HT1080 (cell line): Measurements from ENCODE around the gene EIF2AK3. TPM values are rescaled to one million over a fixed set of nuclear protein-coding genes. Genes with fewer than 3 reads are reported as not detected.
"Not testable (repeated sequence)": the region's sequence is repeated elsewhere in the genome, so short reads cannot be mapped to it uniquely, and the experiment has no call there.

Experiments
- DNase-seq: peaks from one replicate; pipeline ENCODE4 v3.0.0-alpha.2; 2015; ENCODE audit warnings: low read depth
- total RNA-seq: library from RNA; depleted of rRNA; stranded (reverse); fragments of >200 nt; shearing (Covaris generic); gene quantifications from 2 replicates; pipeline ENCODE4 v1.2.3, GENCODE V29; 2014

The EIF2AK3 gene
- total RNA-seq, 1 experiment from 2014 or later = 8.4 TPM

DNA sequence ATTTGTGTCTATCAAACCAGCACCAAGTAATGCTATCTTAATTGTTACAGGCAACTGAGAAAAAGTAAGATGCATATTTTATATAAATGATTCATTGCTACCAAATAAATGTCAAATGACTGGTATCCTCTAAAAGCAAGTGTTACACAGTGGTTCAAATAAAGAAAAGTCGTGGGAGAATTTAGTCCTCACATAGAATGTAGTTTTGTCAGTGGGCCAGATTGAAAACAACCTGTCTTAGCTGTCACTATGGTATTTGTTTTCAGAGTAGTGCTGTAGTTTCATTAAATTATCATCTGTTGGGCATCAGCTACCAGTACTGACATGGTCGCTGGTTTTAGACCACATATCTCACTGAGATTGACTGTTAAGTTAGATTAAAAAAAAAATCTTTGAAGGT is 10.2 kb upstream of the EIF2AK3 start:
- DNase-seq = no peak

DNA sequence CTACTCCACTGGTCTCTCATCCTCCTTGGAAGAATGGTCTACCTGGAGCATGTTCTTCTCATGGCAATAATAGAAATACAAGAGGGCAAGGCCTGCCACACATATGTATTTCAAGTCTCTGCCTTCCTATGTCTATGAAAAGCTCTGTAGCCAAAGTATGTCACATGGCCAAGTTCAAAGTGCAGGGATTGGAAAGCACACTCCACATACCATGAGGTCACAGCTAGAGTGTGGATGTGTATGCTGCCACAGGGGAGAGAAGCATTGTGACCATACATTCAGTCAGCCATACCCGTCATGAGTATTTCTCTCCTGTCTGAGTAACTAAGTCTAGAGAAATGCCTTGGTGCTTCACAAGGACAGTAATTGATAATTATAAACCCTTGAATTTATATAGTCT is 8.8 kb upstream of the EIF2AK3 start:
- no peak for DNase-seq

- DNase-seq = no peak
Measured at GRCh38 chr2:88632569-88632968, 5.3 kb upstream of the EIF2AK3 start.

DNA sequence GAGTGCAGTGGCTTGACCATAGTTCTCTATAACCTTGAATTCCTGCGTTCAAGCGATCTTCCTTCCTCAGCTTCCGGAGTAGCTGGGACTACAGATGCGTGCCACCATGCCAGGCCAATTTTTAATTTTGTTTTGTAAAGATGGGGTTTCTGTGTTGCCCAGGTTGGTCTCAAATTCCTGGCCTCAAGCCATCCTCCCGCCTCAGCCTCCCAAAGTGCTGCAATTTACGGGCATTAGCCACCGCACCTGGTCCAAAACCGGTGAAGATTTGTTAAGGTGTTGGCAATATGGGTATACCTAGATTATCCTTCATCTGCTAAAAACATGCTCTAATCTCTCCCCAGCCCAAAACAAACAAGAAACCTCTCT is 1.3 kb upstream of the EIF2AK3 start:
- no peak for DNase-seq

GRCh38 chr2:88627856-88628570 is 749 bp upstream of the EIF2AK3 start:
- DNase-seq = no peak

DNA sequence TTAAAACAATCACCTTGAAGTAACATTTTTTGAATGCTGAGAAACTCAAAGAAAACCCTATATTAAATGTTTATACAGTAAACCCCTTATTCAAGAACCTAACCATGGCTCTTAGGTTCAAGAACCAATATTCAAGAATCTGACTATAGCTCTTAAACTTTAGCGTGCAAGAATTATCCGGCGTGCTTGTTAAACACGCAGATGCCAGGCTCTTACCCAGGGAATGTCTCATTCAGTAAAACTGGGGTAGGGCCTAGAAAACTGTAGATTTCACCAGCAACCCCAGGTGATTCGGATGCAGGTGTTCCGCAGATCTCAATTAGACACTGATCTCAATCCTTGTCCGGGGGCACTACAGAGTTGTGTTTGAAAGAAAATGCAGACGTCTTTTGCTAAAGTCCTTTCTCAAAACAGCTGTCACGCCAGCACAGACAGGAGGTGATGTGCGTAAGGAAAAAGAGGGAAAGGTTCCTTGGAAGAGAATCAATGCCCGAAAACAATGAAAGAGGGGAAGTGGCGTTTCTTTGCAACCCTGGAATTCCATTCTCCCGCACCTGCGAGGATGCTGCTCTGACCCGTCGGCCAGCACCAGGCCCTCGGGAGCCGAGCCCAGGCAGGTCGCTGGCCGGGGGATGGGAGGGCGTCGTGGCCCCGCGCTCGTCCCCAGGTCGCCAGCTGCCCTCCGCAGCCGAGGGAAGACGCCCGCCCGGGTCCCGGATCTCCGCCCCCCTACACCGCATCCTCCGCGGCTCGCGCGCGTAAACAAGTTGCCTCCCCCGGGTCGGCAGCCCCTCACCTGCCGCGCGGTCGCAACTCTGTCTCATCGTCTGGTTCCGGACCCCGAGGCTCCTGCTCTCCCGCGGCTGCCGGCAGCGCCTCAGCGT is 851 bp downstream of the EIF2AK3 start:
- DNase-seq = no peak

DNA sequence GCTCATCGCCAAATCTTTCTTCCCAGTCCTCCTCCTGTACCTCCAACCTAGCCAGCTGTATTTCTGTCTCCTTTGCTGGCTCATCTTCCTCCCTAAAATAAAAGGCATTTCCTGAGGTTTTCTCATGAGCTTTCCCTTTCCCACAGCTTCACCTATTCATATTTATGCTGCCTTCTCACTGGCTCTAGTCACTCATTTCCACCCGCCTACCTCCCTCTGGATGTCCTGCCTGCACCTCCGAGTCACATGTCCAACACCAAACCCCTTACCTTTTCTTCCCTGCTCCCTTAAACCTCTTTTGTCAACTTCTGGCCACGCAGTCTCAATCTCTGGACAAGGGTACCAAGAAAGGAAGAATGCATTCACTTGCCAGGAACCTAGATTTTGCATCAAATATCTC is 2.8 kb downstream of the EIF2AK3 start:
- no peak for DNase-seq

- not testable (repeated sequence) for DNase-seq
Measured at GRCh38 chr2:88623831-88624465, 3.3 kb downstream of the EIF2AK3 start.

DNA sequence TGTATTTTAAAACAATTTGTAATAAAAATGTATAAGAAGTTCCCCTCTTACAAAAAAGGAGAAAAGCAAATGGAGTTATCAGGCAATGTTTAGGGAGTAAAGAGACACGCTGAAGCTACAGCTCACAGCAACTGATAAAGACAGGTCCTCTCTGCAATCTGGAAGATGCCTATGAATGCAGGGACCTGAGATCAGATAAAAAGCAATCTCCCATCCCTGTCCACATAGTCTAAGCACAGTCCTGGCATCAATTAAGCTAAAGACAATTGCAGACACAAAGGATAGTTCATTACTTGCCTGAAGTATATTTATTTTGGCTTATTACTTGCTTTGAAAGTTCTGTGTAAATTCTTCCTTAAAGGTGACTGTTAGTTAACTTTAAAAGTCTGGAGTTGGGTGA is 5.0 kb downstream of the EIF2AK3 start:
- no peak for DNase-seq

- no peak for DNase-seq
Measured at GRCh38 chr2:88621432-88621831, 5.8 kb downstream of the EIF2AK3 start.

- no peak for DNase-seq
Measured at GRCh38 chr2:88620015-88620414, 7.2 kb downstream of the EIF2AK3 start.

GRCh38 chr2:88615822-88616221 is 11.4 kb downstream of the EIF2AK3 start:
- DNase-seq = no peak

DNA sequence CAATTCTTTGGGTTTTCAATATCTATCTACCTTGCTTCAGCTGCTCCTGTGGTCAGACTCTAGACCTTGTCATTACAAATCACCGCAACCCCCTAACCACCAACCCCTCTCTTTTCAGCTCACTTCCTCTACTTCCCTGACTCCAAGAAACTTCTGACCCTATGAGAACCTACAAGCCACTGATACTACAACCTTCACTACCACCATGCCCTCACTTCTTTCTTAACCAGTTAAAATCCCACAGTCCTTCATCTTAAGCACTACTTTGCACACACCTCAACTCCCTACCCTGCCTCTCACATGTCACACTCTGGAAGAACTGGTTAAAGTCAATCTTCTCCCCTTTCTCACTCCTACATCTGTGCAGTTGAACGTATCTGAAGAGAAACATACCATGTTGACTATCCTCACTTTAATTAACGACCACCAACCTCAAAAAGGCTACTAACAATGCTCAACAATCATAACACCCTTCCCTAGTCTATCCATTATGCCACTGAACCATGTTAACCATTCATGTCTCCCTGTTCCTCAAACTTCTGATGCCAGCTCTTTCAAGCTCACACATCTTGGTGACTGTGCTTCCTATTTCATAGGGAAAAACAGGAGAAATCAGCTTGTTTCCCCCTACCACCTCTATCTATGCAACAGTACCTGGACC is 12.6 kb downstream of the EIF2AK3 start:
- no peak for DNase-seq

- DNase-seq = no peak
Measured at GRCh38 chr2:88613921-88614320, 13.3 kb downstream of the EIF2AK3 start.

GRCh38 chr2:88608184-88608583 is 19.1 kb downstream of the EIF2AK3 start:
- DNase-seq = no peak

- no peak for DNase-seq
Measured at GRCh38 chr2:88607416-88607815, 19.8 kb downstream of the EIF2AK3 start.

DNA sequence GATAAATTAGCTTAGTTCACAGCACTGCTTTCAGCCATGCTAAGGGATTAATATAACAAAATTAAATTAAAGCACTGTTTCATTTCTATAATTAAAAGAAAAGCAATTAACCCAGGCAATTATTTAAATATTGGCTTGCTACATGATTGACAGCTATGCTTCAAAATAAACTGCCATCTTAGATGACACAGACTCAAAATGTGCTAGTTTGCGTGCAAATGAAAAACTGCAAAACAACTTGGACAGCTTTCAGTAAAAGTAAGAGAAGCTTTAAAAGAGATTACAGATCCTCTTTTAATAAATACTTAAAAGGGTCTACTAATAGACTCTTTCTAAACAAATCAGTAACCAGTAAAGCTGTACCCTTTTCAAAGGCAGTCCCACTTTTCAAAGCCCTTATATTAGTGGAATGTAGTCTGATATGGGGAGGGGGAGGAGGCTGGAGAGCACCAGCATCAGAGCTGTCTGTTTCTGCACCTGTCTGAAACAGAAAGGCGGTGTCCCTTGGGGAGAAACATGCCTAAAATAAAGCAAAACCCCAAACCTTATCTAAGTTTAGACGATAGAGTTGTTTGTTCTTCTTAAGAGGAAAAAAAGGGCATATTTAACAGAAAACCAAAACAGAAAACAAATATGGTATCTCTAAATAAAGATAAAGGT is 20.8 kb downstream of the EIF2AK3 start:
- DNase-seq = no peak

GRCh38 chr2:88603146-88603545 is 24.1 kb downstream of the EIF2AK3 start:
- peak; percentile 61 for DNase-seq

- no peak for DNase-seq
Measured at GRCh38 chr2:88602022-88602421, 25.2 kb downstream of the EIF2AK3 start.

DNA sequence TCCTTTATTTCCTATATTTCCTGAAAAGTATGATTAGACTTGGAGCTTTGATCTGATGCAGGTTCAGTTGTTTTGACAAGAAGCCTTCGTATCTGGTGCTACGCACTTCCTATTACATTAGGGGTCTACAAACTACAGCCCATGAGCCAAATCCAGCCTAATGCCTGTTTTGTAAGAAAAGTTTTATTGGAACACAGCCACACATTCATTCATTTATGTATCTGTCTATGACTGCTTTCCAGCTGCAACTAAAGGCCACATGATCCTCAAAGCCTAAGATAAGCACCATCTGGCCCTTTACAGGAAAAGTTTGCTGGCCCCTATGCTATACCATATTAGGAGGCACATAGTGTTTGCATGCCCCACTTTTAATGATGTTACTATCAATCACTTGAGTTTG is 26.0 kb downstream of the EIF2AK3 start:
- no peak for DNase-seq

GRCh38 chr2:88600038-88600465 is 27.2 kb downstream of the EIF2AK3 start:
- peak; percentile 96 for DNase-seq
